ELF-1 (cell line): ENCODE measurements around the gene PPARG.
A peak's percentile ranks its signal among the peaks of the same experiment; 100 is the strongest.
"Not testable (repeated sequence)": the region's sequence is repeated elsewhere in the genome, so short reads cannot be mapped to it uniquely, and the experiment has no call there.

ENCODE experiments used
- DNase-seq: peaks from one replicate; pipeline ENCODE4 v3.0.0-alpha.2; 2016; ENCODE audit warnings: low read depth, low spot score

Gene PPARG

GRCh38 chr3:12288182-12289129 lies at the start of gene PPARG:
Gene PPARG, plus strand, starts transcription at chr3:12289070. Its CDS starts 90,642 bp downstream, at chr3:12379712.
- DNase-seq: peak; percentile 63

GRCh38 chr3:12239301-12239700 lies 49.6 kb upstream of the PPARG start:
- DNase-seq: no peak

- DNase-seq: no peak
Observed at GRCh38 chr3:12242772-12243171, 46.1 kb upstream of the PPARG start.

- DNase-seq: no peak
Observed at GRCh38 chr3:12246497-12247163, 42.2 kb upstream of the PPARG start.

GRCh38 chr3:12247411-12247810 lies 41.5 kb upstream of the PPARG start:
- no peak for DNase-seq

- no peak for DNase-seq
Observed at GRCh38 chr3:12249519-12249918, 39.4 kb upstream of the PPARG start.

GRCh38 chr3:12252889-12253288 lies 36.0 kb upstream of the PPARG start:
- no peak for DNase-seq

GRCh38 chr3:12253516-12254343 lies 35.1 kb upstream of the PPARG start:
- peak; percentile 77 for DNase-seq

- DNase-seq: no peak
Observed at GRCh38 chr3:12255393-12255792, 33.5 kb upstream of the PPARG start.

GRCh38 chr3:12258911-12259310 lies 30.0 kb upstream of the PPARG start:
- no peak for DNase-seq

- DNase-seq: not testable (repeated sequence)
Observed at GRCh38 chr3:12262173-12262572, 26.7 kb upstream of the PPARG start.

GRCh38 chr3:12265508-12265907 lies 23.4 kb upstream of the PPARG start:
- no peak for DNase-seq

GRCh38 chr3:12266038-12266437 lies 22.8 kb upstream of the PPARG start:
- no peak for DNase-seq

- no peak for DNase-seq
Observed at GRCh38 chr3:12267376-12268030, 21.4 kb upstream of the PPARG start.

GRCh38 chr3:12268049-12268735 lies 20.7 kb upstream of the PPARG start:
- DNase-seq: no peak

GRCh38 chr3:12270976-12271375 lies 17.9 kb upstream of the PPARG start:
- DNase-seq: no peak

- no peak for DNase-seq
Observed at GRCh38 chr3:12273045-12273695, 15.7 kb upstream of the PPARG start.

GRCh38 chr3:12275974-12276650 lies 12.8 kb upstream of the PPARG start:
- no peak for DNase-seq

GRCh38 chr3:12276827-12277226 lies 12.0 kb upstream of the PPARG start:
- DNase-seq: not testable (repeated sequence)

- DNase-seq: no peak
Observed at GRCh38 chr3:12278566-12278965, 10.3 kb upstream of the PPARG start.
